CD4-positive, alpha-beta T cell treated with Interleukin-4 for 1 hour (primary cell): ENCODE data around the gene POLD2.

Experiments
- DNase-seq, 2 donors: peaks; one replicate each; pipeline ENCODE4 v3.0.0-alpha.2; 2020 to 2022

The POLD2 gene

DNA sequence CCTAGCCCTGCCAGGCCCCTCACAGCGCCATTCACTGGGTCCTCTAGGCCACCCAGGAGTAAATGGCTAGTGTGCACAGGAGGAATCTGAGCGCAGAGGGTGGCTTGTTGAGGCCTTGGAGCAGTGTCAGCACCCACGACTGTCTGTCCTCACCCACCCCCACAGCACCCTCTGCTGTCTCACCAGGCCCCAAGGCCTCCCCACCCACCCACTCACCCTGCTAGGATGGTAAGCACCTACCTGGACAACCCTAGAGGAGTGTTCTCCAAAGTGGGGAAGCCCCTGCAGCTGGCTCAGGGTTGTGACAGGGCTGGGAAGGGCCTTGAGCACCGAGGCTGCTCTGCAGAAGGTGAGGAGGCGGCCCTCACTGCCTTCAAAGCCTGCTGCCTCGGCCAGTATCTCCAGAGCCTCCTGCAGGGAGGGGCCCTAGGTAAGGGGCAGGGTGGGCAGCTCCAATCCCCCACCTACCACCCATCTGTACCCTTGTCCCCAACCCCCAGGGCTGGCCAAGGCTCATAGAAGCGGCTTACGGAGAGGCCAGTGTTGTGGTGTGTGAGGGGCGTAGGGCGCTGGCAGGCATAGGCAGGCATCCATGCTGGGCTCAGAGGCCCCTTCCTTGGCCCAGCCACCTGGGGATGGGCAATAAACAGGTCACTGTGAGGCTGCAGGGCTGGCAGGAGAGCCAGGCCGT, 43.9 kb downstream of the POLD2 start:
- no peak for DNase-seq

DNA sequence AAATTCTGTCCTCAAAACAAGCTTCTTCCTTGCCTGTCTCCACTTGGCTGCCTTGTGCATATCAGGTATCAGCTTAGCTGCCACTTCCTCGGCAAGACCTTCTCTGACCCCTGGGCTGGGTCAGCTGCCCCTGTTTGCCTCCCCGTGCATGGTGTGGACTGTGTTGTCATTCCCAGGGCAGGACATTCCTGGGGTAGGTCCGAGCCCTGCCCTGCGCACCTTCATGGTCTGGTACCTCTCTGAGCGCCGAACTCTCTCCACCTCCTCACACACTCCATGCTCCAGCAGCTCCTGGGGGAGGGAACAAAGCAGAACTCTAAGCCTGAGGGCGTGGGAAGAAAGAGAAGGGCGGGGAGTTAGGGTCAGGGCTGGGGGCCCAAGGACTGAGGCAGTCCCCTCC, 44.8 kb downstream of the POLD2 start:
- DNase-seq = no peak

DNA sequence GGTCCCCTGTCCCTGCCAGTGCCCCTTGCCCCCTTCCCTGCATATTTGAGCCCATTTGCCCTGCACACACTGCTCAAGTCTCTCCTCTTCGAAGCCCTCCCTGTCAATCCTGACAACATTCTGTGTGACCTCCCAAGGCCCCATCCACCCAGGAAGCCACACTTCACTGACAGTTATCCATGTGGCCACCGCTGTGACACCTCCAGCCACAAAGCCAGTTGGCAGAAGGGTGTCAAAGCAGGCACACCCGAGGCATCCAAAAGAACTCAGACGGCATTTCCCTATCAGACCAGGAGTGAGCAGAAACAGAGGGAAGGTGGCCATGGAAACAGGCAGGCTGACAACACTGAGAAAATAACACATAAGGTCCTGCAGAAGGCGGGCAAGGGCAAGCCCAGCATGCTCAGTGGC, 45.7 kb downstream of the POLD2 start:
- DNase-seq = no peak

DNA sequence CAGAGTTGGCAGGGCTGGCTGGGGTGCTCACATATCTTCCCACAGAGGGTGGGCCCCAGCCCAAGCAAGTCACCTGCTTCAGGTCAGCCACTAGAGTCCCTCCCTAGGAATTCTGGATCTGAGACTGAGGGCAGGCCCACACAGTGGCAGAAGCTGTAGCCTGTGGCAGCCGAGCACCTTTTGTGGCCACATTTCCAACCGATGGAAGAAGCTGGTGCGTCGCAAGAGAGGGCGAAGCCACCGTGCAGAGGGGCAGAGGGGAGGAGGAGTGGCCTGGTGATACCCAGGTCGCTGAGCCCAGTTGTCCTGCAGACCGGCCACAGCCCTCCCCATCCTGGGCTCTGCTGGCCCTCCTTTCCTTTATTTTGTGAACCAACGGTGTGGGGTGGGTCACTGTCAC, 46.3 kb downstream of the POLD2 start:
- DNase-seq = no peak

DNA sequence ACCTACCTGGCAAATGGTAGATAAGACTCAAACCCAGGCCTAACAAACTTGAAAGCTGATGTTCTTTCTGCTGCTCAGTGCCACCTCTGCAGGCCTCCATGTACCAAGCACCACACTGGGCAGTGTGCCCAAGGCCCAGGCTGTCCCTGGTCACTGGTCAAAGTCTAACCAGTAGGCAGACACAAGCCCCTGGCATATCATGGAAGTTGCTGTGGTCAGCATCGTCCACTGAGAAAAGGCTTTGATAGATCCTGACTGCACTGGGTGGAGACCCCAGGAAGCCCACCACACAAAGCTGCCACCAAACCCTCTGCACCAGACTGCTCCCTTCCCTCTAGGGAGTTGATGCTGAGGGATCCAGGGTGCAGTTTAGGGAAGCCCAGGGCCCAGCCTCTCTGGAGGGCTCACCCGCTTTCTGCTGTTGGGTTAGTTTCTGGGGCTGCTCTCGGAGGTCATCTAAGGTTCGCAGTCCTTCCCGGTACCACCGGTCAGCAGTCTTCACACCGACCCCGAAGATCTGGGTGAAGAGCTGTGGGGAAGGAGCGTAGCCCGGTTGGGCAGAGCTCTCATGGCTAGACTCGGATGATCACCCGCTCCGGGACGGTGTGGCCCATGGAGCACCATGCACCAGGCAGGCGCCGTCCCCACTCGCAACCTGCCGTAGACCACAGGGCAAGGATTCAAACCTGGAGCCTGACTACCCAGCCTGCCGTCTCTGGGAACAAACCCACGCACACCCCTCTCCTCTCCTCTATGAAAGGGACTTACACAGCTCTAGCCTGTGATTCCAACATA, 47.0 kb downstream of the POLD2 start:
- DNase-seq = no peak

DNA sequence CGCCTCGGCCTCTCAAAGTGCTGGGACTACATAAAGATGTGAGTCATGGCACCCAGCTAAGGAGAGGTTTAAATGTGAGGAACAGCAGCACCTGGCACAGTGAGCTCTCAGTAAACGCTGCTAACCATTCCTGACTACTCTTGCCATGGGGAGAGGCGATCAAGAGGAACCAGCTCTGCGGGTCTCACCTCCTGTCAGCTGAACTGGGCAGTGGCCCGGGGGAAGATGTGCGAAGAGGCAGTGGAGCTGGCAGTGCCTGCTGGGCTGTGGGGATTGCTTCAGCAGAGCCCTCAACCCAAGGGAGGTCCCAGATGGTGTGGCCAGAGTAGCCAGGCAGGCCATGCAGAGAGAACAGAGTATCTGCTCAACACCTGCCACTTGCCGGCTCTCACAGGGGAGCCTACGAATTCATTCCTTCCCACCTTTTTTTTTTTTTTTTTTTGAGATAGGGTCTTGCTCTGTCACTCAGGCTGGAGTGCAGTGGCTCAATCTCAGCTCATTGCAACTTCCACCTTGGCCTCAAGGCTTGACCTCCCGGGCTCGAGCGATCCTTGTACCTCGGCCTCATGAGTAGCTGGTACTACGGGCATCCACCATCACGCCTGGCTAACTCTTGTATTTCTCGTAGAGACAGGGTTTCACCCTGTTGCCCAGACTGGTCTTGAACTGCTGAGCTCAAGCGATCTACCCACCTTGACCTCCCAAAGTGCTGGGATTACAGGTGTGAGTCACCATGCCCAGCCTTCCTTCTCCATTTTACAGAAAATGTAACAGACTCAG, 47.9 kb downstream of the POLD2 start:
- no peak for DNase-seq

DNA sequence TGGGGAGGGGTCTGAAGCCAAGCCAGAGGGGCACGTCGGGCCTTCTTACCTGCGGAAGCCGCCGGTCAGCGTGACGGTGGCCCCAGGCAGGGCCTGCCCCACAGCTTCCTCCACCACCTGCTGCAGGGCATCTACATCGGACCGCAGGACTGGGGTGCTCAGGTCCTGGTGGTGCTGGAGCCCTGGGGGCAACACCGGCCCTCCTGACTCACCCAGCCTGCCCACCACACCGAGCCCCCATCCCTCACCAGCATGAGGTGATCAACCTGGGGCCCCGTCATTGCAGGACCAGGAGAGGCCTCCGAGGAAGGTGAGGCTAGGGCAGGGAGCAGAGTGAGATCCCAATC, 49.0 kb downstream of the POLD2 start:
- no peak for DNase-seq

DNA sequence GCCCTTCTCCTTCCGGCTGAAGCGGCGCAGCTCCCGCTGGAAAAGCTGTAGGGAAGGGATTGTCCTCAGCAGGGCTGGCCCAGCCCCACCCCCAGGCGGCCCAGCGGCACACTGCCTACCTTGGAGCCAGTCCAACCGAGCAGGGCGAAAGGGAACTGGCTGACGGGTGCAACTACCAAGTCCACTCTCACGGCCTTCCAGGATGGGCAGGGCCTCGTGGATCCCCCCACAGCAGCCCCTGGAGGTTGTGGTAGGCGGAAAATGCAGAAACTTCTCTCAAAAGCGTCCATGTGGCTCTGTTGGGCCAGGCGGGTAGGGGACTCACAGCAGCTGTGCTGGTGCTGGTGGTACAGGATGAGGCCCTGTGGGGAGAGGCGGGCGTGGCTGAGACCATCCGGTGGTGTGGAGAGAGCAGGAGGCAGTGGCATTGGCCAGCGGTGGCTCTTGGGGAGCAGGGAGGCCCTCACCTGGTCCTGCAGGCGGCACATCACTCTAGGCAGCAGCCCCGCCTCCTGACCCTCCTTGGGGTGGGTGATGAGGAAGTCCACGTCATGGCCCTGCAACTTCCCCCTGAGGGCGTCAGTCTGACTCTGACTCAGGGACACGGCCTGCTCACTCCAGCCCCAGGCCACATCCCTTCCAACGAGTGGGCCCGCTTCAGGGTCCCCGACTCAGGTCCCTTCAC, 49.5 kb downstream of the POLD2 start:
- DNase-seq = peak; percentile 55 to 87

DNA sequence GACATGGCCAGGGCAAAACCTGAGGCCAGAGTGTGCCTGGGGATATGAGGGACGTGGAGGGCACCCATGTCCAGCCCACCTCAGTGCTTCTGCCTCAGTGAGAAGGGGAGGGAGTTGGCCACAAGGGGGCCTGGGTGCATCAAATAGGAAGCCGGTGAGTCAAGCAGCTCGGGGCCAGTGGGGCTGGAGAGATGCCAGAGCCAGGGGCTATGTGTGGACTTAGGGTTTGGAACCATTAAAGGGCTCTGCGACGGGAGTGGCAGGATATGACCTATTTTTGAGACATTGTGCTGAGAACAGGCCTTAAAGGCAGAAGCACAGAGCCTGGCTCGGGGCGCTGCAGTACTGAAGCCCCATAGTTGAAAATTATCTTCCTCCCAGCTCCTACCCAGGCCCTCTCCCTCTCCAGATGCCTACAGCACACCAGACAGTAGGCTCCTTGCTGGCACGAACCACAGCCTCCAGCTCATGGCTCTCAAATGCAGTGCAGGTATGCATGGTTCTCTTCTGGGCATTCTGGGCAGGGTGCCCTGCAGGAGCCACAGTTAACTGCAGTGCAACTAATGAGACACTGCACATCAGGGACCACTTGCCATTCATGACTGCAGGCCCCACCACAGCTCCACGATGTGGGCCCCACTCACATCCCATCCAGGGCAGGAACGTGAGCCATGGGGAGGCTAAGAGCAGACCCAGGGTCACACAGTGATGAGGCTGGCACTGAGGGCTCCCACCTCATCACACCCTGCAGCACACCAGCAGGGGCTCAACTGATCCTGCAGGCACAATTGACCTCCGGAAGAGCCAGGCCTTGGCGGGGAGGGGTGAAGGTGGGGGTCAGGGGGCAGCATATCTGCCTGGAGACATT, 50.8 kb downstream of the POLD2 start:
- peak; percentile 42 to 58 for DNase-seq

DNA sequence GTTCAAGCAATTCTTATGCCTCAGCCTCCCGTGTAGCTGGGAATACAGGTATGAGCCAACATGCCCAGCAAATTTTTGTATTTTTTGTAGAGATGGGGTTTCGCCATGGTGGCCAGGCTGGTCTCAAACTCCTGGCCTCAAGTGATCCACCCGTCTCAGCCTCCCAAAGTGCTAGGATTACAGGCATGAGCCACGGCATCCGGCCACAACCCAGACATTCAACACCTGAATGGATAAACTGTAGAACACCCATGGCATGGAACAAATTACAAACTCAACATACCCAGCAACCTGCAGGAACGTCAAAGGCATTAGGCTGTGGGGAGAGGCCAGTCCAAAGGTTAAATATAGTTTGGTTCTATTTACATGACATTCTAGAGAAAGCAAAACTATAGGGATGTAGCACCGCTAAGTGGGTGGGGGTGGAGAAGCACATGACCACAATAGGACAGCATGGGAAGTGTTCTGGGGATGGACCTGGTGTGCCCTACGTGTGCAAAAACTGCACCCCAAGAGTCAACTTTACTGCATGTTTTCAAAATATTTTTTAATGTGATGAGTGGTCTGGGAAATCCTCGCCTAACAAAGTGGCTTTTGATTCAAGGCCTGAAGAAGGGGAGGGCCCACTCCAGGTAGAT, 51.5 kb downstream of the POLD2 start:
- no peak for DNase-seq

DNA sequence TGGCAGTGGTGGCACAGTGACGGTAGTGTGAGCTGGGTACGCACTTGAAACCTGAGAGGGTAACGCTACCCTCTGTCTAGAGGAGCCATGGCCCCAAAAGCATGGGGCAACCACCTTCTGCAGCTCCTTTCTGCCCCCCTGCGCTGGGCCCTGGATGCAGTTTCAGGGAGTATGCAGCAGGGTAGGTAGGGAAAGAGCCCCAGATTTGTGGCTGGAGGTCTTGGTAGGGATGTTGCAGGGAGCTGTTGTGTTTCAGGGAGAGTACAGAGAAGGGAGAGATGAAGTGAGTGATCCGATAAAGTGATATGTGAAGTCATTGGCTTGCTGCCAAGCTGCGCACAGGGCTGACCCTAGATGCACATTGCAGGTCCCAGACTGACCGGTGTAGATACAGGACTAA, 55.3 kb downstream of the POLD2 start:
- no peak for DNase-seq

DNA sequence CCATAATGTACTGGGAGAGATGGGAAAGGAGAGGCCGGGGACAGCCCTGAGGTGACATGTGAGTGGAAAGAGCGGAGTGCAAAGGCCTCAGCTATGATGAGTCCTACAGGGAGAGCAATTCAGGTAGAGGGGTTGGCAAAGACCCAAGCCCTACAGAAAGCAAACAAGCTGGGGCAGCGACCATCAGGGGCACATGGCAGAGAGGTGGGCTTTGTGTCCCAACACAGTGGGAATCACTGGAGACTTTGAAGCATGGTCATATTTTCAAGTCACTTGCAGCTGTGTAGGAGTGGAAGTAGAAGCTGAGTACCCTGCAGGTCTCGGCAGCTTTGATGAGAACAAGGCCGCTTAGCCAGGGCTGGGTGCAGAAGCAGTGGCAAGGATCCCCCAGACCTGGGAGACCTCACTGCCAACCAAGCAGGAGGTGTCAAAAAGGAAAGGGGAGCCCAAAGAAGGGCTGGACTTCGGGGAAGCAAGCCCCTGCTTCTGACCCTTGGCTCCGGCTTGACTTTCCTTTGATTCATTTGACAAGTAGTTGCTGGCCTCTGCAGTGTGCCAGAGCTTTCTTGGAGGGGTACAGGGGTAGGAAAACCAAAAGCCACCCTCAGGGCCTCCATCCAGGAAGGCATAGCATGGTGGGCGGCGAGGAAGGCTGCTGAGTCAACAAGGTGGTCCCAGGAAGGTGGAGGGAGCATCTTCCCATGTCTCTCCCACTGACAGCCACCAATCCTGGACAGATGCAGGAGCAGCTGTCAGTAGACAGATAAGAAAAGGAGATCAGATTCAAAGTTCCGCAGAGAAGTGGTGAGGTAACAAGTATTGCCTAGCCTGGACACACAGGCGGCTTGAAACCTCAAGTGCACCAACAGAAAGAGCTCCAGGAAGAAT, 56.0 kb downstream of the POLD2 start:
- DNase-seq = no peak

DNA sequence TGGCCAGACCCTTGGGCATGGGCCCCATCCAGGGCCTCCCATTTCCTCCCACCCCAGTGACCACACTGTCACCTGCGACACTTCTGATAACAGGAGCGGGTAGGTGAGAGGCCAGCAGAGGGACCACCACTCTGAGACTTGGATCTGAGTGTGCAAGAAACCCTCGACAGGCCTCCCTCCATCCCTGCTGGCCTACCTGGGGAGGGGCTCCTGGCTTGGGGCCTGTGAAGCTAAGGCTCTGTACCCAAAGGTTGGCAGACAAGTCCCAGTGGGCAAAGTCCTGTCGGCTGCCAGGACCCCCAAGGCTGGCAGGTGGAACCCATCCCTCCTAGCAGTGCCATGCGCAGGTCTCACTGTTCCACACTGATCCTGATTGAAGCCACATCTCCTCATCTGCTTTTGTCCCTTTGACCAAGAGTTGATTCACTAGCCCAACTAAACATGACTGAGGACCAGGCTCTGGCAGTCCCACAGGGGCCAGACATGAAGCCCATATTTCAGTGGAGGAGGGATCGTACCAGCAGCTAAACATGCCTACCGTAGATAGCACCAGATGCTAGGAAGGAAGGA, 56.8 kb downstream of the POLD2 start:
- DNase-seq = no peak

DNA sequence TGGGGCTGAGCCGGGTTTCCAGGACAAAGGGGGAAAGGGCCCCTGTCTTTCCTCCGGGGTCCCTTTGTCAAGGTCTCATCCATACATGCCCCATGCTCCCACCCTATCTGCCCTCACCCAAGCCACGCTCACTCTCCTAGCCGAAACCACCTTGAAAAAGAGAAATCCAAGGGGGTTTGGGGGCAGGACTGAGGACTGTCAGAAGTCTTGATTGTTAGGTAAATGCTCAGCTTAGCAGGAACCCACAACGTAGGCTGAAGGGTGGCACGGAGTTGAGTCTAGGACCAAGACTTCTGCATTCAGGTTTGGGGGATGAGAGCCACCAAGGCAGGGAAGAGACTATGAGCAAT, 57.3 kb downstream of the POLD2 start:
- no peak for DNase-seq

DNA sequence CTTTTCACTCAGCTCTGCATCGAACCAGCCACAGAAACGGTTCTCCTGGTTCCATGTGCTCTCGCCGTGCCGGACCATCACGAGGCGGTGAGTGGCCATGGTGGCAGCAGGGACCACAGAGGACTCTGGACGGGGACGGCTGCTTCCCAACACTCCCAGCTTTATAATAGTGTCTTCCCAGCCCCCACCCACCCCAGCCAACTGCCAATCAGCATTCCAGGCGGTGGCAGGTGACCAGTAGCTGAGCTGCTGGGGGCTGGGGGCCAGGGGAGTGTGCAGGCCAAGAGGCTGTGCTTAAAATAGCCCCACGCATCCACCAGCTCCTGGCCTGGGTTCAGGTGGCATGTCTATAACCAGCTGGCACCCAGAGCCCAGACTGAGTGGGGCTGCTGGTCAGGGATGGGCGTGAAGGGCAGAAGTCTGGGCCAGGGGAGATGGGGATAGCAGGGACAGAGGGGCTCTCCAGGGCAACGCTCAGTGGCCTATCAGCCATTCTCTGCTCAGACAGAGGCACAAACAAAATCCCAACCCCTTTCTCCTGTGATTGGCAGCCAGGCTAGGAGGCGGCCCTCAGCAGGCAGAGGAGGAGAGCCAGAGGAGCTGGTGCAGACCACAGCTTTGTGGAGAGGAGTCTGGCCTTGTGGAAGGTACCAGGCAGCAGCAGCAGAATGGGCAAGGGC, 57.8 kb downstream of the POLD2 start, which contains the start of gene PGAM2:
TSS of gene PGAM2 (minus strand) at position 137 of the 680 bp plus-strand sequence. CDS start at position 99, 38 bp downstream.
- no peak for DNase-seq

DNA sequence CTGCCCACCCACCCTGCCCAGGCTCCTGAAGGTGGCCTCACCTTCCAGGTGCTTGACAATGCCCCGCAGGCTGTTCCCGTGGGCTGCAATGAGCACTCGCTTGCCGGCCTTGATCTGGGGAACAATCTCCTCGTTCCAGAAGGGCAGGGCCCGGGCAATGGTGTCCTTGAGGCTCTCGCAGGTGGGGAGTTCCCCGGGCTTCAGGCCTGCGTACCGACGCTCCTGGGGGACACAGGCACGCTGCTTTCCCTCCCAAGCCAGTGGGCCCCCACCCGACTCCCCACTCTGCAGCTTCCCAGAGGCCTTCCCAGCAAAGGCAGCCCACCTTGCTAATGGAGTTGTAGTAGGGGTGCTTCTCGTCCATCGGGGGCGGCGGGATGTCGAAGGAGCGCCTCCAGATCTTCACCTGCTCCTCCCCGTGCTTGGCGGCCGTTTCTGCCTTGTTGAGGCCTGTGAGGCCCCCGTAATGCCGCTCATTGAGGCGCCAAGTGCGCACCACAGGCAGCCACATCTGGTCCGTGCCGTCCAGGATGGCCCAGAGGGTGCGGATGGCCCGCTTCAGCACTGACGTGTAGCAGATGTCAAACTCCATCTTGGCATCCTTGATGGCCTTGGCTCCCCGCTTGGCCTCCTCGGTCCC, 58.4 kb downstream of the POLD2 start:
- no peak for DNase-seq
